Measurements from ENCODE around the gene NHEJ1.
A peak's percentile ranks its signal among the peaks of the same experiment; 100 is the strongest.

Gene NHEJ1

GRCh38 chr2:219172231-219173154, 11.9 kb upstream of the NHEJ1 start:
- H3K4me1 ChIP-seq (ENCODE audit: control extremely low read depth in 1 of 4, control insufficient read depth in 4 of 4, insufficient read depth in 4 of 4, low read length in 3 of 4) = peaks cover 6 to 29% (median 24%) of the 10 kb centered on the region in 4 experiments
- no peaks in the 10 kb centered on the region for H3K9me3 ChIP-seq (ENCODE audit: control extremely low read depth in 1 of 5, control insufficient read depth in 4 of 5, insufficient read depth in 2 of 5, low read depth in 1 of 5, low read length in 4 of 5)
- 93% methylated on average over 12 of the region's 16 CpGs for WGBS (ENCODE audit: insufficient coverage)
- DNase-seq = no peak
- H3K4me3 ChIP-seq (ENCODE audit: control insufficient read depth in 1 of 7, extremely low read depth in 1 of 7, insufficient read depth in 4 of 7, low read depth in 2 of 7, low read length in 6 of 7) = no peak overlapping the region
- H3K27me3 ChIP-seq (replicated peaks in 2 of 5; ENCODE audit: control insufficient read depth in 4 of 5, insufficient read depth in 5 of 5, low read length in 4 of 5) = no peaks in the 10 kb centered on the region
- CTCF ChIA-PET = interaction anchor here (0.9 to 9.4 kb wide), 13 partner anchors 8 to 179 kb away, joined by 3 to 238 read pairs (median 4); partner anchors contain the start of genes ABCB6, DNAJB2, NHEJ1 and ZFAND2B
- no peak overlapping the region for H3K27ac ChIP-seq (ENCODE audit: insufficient read depth in 1 of 2, low read depth in 1 of 2, low read length in 2 of 2, poor library complexity in 1 of 2, severe bottlenecking in 2 of 2)
- POLR2A ChIA-PET = interaction anchor here (0.7 to 1.6 kb wide), 2 partner anchors 10 to 34 kb away, joined by 4 to 6 read pairs; partner anchors contain the start of gene ZFAND2B
- peaks cover 9 to 37% (median 23%) of the 10 kb centered on the region in 4 experiments for H3K36me3 ChIP-seq (ENCODE audit: control insufficient read depth in 4 of 4, insufficient read depth in 4 of 4, low read length in 3 of 4)

GRCh38 chr2:219171231-219171651, 10.6 kb upstream of the NHEJ1 start:
- ChIA-PET CTCF (interaction anchor here (0.8 to 9.4 kb wide), 15 partner anchors 10 to 128 kb away, joined by 3 to 238 read pairs (median 4); partner anchors contain the start of genes ABCB6, ANKZF1, ATG9A and DNAJB2), POLR2A (interaction anchor here (0.6 to 1.6 kb wide), 2 partner anchors 35 to 39 kb away, joined by 3 to 6 read pairs; partner anchors contain the start of gene ZFAND2B)
- no peak overlapping the region for H3K4me3 ChIP-seq (ENCODE audit: control insufficient read depth in 1 of 7, extremely low read depth in 1 of 7, insufficient read depth in 4 of 7, low read depth in 2 of 7, low read length in 6 of 7)
- peak in 2 of 3 donors; percentile 43 to 58 for DNase-seq
- H3K27me3 ChIP-seq (replicated peaks in 2 of 5; ENCODE audit: control insufficient read depth in 4 of 5, insufficient read depth in 5 of 5, low read length in 4 of 5) = no peaks in the 10 kb centered on the region
- H3K4me1 ChIP-seq (ENCODE audit: control extremely low read depth in 1 of 4, control insufficient read depth in 4 of 4, insufficient read depth in 4 of 4, low read length in 3 of 4) = peaks cover 5 to 23% (median 15%) of the 10 kb centered on the region in 4 experiments
- 78% methylated on average over 5 of the region's 6 CpGs for WGBS (ENCODE audit: insufficient coverage)
- H3K27ac ChIP-seq (ENCODE audit: insufficient read depth in 1 of 2, low read depth in 1 of 2, low read length in 2 of 2, poor library complexity in 1 of 2, severe bottlenecking in 2 of 2) = no peak overlapping the region
- no peaks in the 10 kb centered on the region for H3K9me3 ChIP-seq (ENCODE audit: control extremely low read depth in 1 of 5, control insufficient read depth in 4 of 5, insufficient read depth in 2 of 5, low read depth in 1 of 5, low read length in 4 of 5)
- H3K36me3 ChIP-seq (ENCODE audit: control insufficient read depth in 4 of 4, insufficient read depth in 4 of 4, low read length in 3 of 4) = peaks cover 9 to 37% (median 23%) of the 10 kb centered on the region in 4 experiments

- Histone ChIP-seq H3K4me3 (ENCODE audit: control insufficient read depth in 1 of 7, extremely low read depth in 1 of 7, insufficient read depth in 4 of 7, low read depth in 2 of 7, low read length in 6 of 7) (no peak within 1 kb of the TSS), H3K36me3 (ENCODE audit: control insufficient read depth in 4 of 4, insufficient read depth in 4 of 4, low read length in 3 of 4) (peaks cover 9 to 37% (median 23%) of the 10 kb centered on the region in 4 experiments), H3K27ac (ENCODE audit: insufficient read depth in 1 of 2, low read depth in 1 of 2, low read length in 2 of 2, poor library complexity in 1 of 2, severe bottlenecking in 2 of 2) (no peak within 1 kb of the TSS), H3K9me3 (ENCODE audit: control extremely low read depth in 1 of 5, control insufficient read depth in 4 of 5, insufficient read depth in 2 of 5, low read depth in 1 of 5, low read length in 4 of 5) (no peaks in the 10 kb centered on the region), H3K4me1 (ENCODE audit: control extremely low read depth in 1 of 4, control insufficient read depth in 4 of 4, insufficient read depth in 4 of 4, low read length in 3 of 4) (peaks cover 0 to 14% (median 5%) of the 10 kb centered on the region in 4 experiments), H3K27me3 (replicated peaks in 2 of 5; ENCODE audit: control insufficient read depth in 4 of 5, insufficient read depth in 5 of 5, low read length in 4 of 5) (no peaks in the 10 kb centered on the region)
- ChIA-PET POLR2A (no interaction called here), CTCF (interaction anchor here (1.2 to 9.4 kb wide), 7 partner anchors 9 to 130 kb away, joined by 3 to 238 read pairs (median 8); partner anchors contain the start of genes ABCB6, ANKZF1, ATG9A and NHEJ1)
- no peak for DNase-seq
- 100% methylated on average over 2 of the region's 10 CpGs for WGBS (ENCODE audit: insufficient coverage)
Measured at GRCh38 chr2:219169930-219170654, 9.5 kb upstream of the NHEJ1 start, which contains the start of gene SLC23A3. Gene SLC23A3 (minus strand): TSS chr2:219170029. CDS start chr2:219169984, 45 bp downstream.

- Histone ChIP-seq H3K4me3 (ENCODE audit: control insufficient read depth in 1 of 7, extremely low read depth in 1 of 7, insufficient read depth in 4 of 7, low read depth in 2 of 7, low read length in 6 of 7) (no peak overlapping the region), H3K9me3 (ENCODE audit: control extremely low read depth in 1 of 5, control insufficient read depth in 4 of 5, insufficient read depth in 2 of 5, low read depth in 1 of 5, low read length in 4 of 5) (no peaks in the 10 kb centered on the region), H3K27me3 (replicated peaks in 2 of 5; ENCODE audit: control insufficient read depth in 4 of 5, insufficient read depth in 5 of 5, low read length in 4 of 5) (no peaks in the 10 kb centered on the region), H3K27ac (ENCODE audit: insufficient read depth in 1 of 2, low read depth in 1 of 2, low read length in 2 of 2, poor library complexity in 1 of 2, severe bottlenecking in 2 of 2) (no peak overlapping the region), H3K4me1 (ENCODE audit: control extremely low read depth in 1 of 4, control insufficient read depth in 4 of 4, insufficient read depth in 4 of 4, low read length in 3 of 4) (peaks cover 0 to 11% (median 5%) of the 10 kb centered on the region in 4 experiments), H3K36me3 (ENCODE audit: control insufficient read depth in 4 of 4, insufficient read depth in 4 of 4, low read length in 3 of 4) (peaks cover 3 to 25% (median 14%) of the 10 kb centered on the region in 4 experiments)
- ChIA-PET POLR2A (no interaction called here), CTCF (interaction anchor here (4.3 to 9.4 kb wide), 3 partner anchors 12 to 45 kb away, joined by 42 to 238 read pairs (median 111); partner anchors contain the start of genes ABCB6, NHEJ1 and ZFAND2B)
- DNase-seq = no peak
Measured at GRCh38 chr2:219168932-219169331, 8.3 kb upstream of the NHEJ1 start.

- POLR2A ChIA-PET = no interaction called here
- WGBS (ENCODE audit: insufficient coverage) = 32% methylated on average over 3 of the region's 6 CpGs
- peak in 2 of 3 donors; percentile 56 to 62 for DNase-seq
Measured at GRCh38 chr2:219168526-219168925, 7.9 kb upstream of the NHEJ1 start.

GRCh38 chr2:219167997-219168396, 7.4 kb upstream of the NHEJ1 start:
- Histone ChIP-seq H3K4me3 (ENCODE audit: control insufficient read depth in 1 of 7, extremely low read depth in 1 of 7, insufficient read depth in 4 of 7, low read depth in 2 of 7, low read length in 6 of 7) (no peak overlapping the region), H3K9me3 (ENCODE audit: control extremely low read depth in 1 of 5, control insufficient read depth in 4 of 5, insufficient read depth in 2 of 5, low read depth in 1 of 5, low read length in 4 of 5) (no peaks in the 10 kb centered on the region), H3K36me3 (ENCODE audit: control insufficient read depth in 4 of 4, insufficient read depth in 4 of 4, low read length in 3 of 4) (peaks cover 2 to 17% (median 9%) of the 10 kb centered on the region in 4 experiments), H3K27ac (ENCODE audit: insufficient read depth in 1 of 2, low read depth in 1 of 2, low read length in 2 of 2, poor library complexity in 1 of 2, severe bottlenecking in 2 of 2) (no peak overlapping the region), H3K4me1 (ENCODE audit: control extremely low read depth in 1 of 4, control insufficient read depth in 4 of 4, insufficient read depth in 4 of 4, low read length in 3 of 4) (peaks cover 0 to 11% (median 5%) of the 10 kb centered on the region in 4 experiments), H3K27me3 (replicated peaks in 2 of 5; ENCODE audit: control insufficient read depth in 4 of 5, insufficient read depth in 5 of 5, low read length in 4 of 5) (no peaks in the 10 kb centered on the region)
- POLR2A ChIA-PET = no interaction called here
- DNase-seq = no peak
- whole genome bisulfite sequencing (ENCODE audit: insufficient coverage) = 89% methylated on average over 5 of the region's 5 CpGs
- CTCF ChIA-PET = no interaction called here

More at GRCh38 chr2:219168526-219168925, 7.9 kb upstream of the NHEJ1 start:
- H3K4me1 ChIP-seq (ENCODE audit: control extremely low read depth in 1 of 4, control insufficient read depth in 4 of 4, insufficient read depth in 4 of 4, low read length in 3 of 4) = peaks cover 0 to 11% (median 5%) of the 10 kb centered on the region in 4 experiments
- H3K4me3 ChIP-seq (ENCODE audit: control insufficient read depth in 1 of 7, extremely low read depth in 1 of 7, insufficient read depth in 4 of 7, low read depth in 2 of 7, low read length in 6 of 7) = no peak overlapping the region
- H3K27me3 ChIP-seq (replicated peaks in 2 of 5; ENCODE audit: control insufficient read depth in 4 of 5, insufficient read depth in 5 of 5, low read length in 4 of 5) = no peaks in the 10 kb centered on the region
- no peaks in the 10 kb centered on the region for H3K9me3 ChIP-seq (ENCODE audit: control extremely low read depth in 1 of 5, control insufficient read depth in 4 of 5, insufficient read depth in 2 of 5, low read depth in 1 of 5, low read length in 4 of 5)
- CTCF ChIA-PET = interaction anchor here (9.4 kb wide), 1 partner anchor 45 kb away, joined by 238 read pairs; the partner anchor contains the start of genes ABCB6 and ZFAND2B
- H3K36me3 ChIP-seq (ENCODE audit: control insufficient read depth in 4 of 4, insufficient read depth in 4 of 4, low read length in 3 of 4) = peaks cover 2 to 21% (median 11%) of the 10 kb centered on the region in 4 experiments
- no peak overlapping the region for H3K27ac ChIP-seq (ENCODE audit: insufficient read depth in 1 of 2, low read depth in 1 of 2, low read length in 2 of 2, poor library complexity in 1 of 2, severe bottlenecking in 2 of 2)

Data from common myeloid progenitor, CD34-positive (primary cell).